Activated naive CD4-positive, alpha-beta T cell treated with anti-CD3 and anti-CD28 coated beads, Interleukin-2, amount 50 U/mL, for 72 hours (primary cell): Measurements from ENCODE around the gene SRRD. TPM values are rescaled to one million over a fixed set of nuclear protein-coding genes. Genes with fewer than 3 reads are reported as not detected.
"Not testable (repeated sequence)": the region's sequence is repeated elsewhere in the genome, so short reads cannot be mapped to it uniquely, and the experiment has no call there.

Experiments
- ATAC-seq, 2 donors: fragments of 150-1000 bp; cut with Tn5 transposase; 2 replicates each; pipeline ENCODE4 v1.10.0; 2021; ENCODE audit warnings: mild to moderate bottlenecking in 2 of 2, moderate library complexity in 2 of 2
- DNase-seq, 2 donors: peaks; one replicate each; pipeline ENCODE4 v3.0.0; 2021 to 2022; ENCODE audit warnings: low spot score in 2 of 2
- H3K27ac Mint-ChIP-seq, 2 donors: one replicate each; pipeline ENCODE4 v1.8.0; 2022; ENCODE audit warnings: mild to moderate bottlenecking in 2 of 2, mixed read lengths in 2 of 2
- H3K36me3 Mint-ChIP-seq, 2 donors: one replicate each; pipeline ENCODE4 v1.8.0; 2022; ENCODE audit warnings: mixed read lengths in 2 of 2
- H3K9me3 Mint-ChIP-seq, 2 donors: one replicate each; pipeline ENCODE4 v1.8.0; 2022; ENCODE audit warnings: mixed read lengths in 2 of 2
- total RNA-seq, 2 donors: library from RNA; stranded (reverse); gene quantifications; one replicate each; pipeline ENCODE4 v1.2.3, GENCODE V29; 2022

The SRRD gene, protein sequence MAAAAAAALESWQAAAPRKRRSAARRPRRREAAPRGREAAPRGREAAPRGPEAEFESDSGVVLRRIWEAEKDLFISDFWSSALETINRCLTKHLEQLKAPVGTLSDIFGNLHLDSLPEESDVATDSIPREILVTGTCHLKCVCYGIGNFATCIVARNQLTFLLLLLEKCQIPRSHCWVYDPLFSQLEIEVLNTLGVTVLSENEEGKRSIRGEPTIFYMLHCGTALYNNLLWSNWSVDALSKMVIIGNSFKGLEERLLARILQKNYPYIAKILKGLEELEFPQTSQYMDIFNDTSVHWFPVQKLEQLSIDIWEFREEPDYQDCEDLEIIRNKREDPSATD
- total RNA-seq: 10 to 100 TPM; 18.6 to 27.4 TPM

DNA sequence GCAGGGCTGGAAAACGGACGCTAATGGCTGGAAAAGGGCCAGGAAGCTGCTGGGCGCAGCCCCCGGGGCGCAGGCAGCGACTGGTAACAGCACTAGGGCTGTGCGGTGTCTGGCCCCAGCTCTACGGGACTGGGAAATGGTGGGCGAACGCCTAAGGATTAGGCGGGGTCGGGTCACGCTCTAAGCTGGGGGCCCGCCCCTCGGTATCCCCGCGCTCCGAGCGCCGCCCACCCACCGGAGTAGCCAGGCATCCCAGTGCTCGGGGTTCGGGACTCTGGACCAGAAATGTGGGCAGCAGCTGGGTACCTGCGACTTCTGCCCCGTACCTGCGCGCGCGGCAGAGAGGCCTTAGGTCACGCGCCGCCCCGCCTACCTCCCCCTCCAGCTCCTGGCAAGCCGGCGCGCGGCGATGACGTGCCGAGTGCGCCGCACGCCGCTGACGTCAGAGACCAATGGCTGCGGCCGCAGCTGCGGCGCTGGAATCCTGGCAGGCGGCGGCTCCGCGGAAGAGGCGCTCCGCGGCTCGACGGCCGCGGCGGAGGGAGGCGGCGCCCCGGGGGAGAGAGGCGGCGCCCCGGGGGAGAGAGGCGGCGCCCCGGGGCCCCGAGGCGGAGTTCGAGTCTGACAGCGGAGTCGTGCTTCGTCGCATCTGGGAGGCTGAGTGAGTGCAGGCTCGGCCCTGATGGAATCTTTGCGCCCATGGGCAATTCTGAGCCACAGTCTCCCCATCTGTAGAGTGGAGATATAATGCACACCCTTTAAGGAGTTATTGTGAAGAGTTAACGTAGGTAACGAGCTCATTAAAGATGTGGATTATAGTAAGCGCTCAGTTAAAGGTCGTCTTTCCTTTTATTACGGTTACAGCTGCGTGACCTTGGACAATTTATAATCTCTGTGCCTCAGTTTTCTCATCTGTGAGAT, at the start of gene SRRD, which contains the start of gene HPS4:
TSS of gene SRRD (plus strand) at position 439 of the 921 bp plus-strand sequence. CDS start at position 453, 14 bp downstream.
TSS of gene HPS4 (minus strand) at position 345 of the 921 bp plus-strand sequence. CDS start 2,021 bp downstream, outside the sequence.
- DNase-seq (peak; percentile 90 to 93), ATAC-seq (peak; percentile 85 to 87)
- H3K36me3 Mint-ChIP-seq: peaks cover 26 to 36% of the 10 kb centered on the region in 2 donors
- H3K9me3 Mint-ChIP-seq: no peaks in the 10 kb centered on the region
- peak within 1 kb of the TSS; percentile 93 to 99 for H3K27ac Mint-ChIP-seq

DNA sequence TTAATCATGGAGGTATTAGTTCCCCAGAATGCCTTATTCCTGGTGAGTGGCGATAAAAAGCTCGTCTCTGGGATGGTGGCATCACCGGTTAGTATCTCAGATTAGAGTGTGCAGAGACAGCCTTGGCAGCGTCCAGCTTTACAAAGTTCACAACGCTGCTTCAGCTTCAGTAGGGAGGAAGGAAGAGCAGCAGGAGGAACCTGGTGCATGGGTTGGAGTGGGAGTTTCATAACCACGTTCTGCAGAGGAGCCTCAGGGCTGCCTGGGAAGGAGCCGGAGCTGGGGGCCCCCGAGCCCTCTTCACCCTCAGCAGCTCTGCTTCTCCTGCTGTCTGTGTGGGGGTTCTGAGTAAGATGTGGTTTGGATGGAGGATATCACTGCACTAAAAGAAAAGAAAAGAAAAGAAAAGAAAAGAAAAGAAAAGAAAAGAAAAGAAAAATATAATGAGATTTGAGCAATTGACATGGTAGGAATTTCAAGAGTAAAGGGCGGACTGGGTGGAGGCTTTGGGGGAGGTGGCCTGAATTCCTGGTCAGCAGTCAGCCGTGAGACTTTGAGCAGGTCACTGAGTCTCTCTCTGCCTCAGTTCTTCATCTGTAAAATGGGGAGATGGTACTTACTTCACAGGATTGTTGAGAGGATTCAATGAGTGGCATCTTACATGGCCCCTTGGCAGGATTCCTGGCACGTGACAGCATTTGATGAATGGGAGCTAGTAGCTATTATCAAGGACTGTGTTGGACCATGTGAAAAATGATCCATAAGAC, 48.2 kb upstream of the SRRD start:
- H3K36me3 Mint-ChIP-seq: peaks cover 19 to 32% of the 10 kb centered on the region in 2 donors
- H3K27ac Mint-ChIP-seq: peak overlapping the region; percentile 14 to 45
- no peaks in the 10 kb centered on the region for H3K9me3 Mint-ChIP-seq
- DNase-seq (no peak), ATAC-seq (no peak)

DNA sequence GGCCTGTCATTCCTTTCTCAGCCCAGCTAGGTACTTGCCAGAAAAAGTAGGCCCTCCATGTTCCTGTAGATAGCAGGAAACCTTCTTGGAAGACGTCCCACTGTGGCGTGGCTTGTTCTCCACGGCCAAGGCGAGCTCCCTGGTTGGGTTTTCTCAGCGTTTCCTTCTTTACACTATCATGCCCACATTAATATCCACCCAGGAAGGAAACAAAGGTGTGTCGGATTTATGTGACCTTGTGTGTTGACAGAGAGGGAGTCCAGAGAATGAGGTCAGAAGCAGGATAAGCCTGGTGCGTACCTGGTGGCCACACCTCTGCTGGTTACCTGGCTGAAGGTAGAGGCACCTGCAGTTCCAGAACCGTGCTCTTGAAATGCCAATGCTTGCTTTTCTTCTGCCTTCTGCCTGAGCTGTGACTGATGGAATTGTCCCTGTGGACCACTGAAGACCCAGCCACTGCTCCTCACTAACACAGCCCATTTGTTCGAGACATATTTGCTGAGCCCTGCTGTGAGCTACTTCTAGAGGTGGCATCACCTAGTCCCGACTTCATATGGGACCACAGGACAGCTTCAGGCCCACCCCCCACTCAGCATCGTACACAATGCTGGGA, 46.7 kb upstream of the SRRD start:
- Mint-ChIP-seq H3K27ac (peak overlapping the region in 1 of 2 donors; percentile 29), H3K36me3 (peaks cover 19 to 31% of the 10 kb centered on the region in 2 donors), H3K9me3 (no peaks in the 10 kb centered on the region)
- no peak for ATAC-seq
- DNase-seq: no peak

DNA sequence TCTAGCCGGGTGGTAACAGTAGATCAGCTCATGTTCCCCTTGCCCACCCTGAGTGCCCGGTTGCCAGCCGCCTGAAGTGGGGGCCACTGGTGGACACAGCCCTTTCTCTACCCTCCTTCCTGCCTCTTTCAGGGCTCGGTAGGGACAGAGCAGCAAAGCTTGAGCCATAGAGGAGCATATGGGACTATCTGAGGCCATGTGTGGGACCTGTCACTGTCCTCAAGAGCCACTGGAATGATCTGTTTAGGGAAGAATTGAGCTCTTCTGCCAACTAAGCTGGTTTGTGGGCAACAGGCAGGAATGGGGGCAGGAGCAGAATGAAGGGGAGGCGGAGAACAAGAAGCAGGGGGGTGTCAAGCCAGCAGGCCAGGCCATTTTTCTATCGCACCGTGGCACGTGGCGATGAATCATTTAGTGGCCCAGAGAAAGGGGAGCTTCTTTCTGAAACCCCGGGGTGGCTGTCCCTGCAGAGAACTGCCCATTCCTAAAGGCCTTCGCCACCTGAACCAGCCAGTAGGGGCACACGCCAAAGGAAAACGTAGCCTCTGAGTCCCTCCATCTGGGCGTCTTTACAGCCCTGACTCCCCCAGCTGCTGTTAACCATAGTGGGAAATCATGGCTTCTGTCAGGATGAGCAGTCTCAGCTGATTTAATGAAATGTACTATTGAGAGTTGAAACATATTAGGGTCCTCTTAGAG, 45.8 kb upstream of the SRRD start:
- H3K36me3 Mint-ChIP-seq: peaks cover 19 to 30% of the 10 kb centered on the region in 2 donors
- no peaks in the 10 kb centered on the region for H3K9me3 Mint-ChIP-seq
- H3K27ac Mint-ChIP-seq: peak overlapping the region in 1 of 2 donors; percentile 56
- ATAC-seq (no peak), DNase-seq (no peak)

DNA sequence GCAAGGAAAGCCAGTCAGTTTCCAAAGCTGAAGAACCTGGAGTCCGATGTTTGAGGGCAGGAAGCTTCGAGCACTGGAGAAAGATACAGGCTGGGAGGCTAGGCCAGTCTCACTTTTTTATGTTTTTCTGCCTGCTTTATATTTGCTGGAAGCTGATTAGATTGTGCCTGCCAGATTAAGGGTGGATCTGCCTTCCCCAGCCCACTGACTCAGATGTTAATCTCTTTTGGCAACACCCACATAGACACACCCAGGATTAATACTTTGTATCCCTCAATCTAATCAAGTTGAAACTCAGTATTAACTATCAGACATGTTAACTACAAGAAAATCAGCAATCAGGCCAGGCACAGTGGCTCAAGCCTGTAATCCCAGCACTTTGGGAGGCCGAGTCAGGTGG, 44.9 kb upstream of the SRRD start:
- not testable (repeated sequence) for H3K9me3 Mint-ChIP-seq, ATAC-seq, H3K27ac Mint-ChIP-seq, DNase-seq
- peaks cover 15 to 22% of the 10 kb centered on the region in 2 donors for H3K36me3 Mint-ChIP-seq

DNA sequence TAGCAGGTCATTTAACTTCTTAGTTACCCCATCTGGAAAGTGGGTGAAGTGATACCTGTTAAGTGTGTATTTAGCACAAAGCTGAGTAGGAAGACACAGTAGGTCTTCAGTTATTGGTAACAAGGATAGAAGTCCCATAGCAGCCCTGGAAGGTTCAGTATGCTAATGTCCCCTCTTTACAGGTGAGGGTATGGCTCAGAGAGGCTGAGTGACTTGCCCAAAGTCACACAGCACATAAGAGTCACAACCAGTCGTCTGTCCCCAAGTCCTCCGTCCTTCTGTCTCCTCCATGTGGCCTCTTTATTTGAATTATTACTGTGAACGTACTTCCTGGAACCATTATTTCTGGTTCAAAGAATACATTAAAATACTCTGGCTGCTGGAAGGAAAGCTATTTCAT, 44.1 kb upstream of the SRRD start:
- H3K9me3 Mint-ChIP-seq: no peaks in the 10 kb centered on the region
- DNase-seq: no peak
- no peak for ATAC-seq
- no peak overlapping the region for H3K27ac Mint-ChIP-seq
- H3K36me3 Mint-ChIP-seq: peaks cover 8 to 20% of the 10 kb centered on the region in 2 donors

DNA sequence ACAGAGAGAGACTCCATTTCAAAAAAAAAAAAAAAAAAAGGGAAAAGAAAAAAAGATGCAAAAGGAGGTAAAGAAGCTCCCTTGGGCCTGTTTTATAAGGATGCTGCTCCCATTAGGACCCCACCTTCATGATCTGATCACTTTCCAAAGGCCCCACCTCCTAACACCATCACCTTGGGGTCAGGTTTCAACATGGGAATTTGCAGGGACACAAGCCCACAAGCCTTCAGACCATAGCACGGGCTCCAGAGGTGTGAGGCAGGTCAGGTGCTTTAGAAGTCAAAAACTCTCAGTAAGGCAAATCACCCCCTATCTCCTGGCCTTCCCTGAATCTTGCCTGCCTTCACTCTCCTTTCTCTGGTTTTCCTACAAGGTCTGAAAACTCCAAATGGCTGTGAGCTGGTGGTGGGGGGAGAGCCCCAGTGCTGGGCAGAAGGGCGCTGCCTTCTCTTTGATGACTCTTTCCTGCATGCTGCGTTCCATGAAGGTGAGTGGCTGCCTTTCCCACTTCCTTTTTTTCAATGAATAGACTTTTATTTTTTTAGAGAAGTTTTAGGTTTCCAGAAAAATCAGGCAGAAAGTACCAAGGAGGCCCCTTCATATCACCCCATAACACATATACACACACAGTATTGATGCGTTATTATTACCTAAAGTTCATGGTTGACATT, 41.5 kb upstream of the SRRD start:
- Mint-ChIP-seq H3K9me3 (no peaks in the 10 kb centered on the region), H3K27ac (peak overlapping the region in 1 of 2 donors; percentile 75), H3K36me3 (peaks cover 0 to 6% of the 10 kb centered on the region in 2 donors)
- DNase-seq: no peak
- no peak for ATAC-seq

DNA sequence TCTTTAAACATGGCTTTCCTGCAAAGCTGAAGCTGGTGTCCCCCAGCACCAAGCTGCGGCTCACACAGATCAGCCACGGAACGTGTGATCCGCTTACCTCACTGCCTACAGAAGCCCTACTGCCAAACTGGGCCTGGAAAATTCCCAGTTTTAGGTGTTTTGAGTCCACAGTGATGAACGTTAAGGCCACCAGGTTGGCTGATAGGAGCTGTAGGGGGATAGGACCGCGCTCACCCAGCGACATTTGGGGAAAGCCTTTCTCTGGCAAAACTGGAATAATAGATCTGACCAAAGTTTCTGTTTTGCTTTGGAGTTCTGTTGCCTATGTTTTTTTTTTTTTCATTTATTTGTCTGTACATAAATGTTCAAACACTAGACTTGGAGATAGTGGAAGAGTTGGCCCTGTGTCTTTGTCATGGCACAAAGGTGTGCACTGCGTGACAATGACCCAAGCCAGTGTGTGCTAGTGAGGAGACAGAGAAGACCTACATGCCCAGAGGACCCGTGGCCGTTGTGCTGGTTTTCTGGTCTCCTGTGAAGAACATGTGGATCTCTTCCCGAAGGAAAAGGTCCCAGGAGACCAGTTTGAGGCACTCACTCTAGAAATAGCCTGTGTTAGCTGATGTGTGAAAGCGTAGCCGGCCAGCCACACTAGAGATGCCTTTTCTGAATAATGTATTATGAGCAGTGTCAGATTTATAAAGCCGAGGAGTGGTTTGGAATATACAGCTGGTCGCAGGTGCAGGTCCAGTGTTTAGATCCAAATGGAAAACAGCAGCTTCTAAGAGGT, 39.6 kb upstream of the SRRD start:
- peak overlapping the region in 1 of 2 donors; percentile 85 for H3K27ac Mint-ChIP-seq
- H3K9me3 Mint-ChIP-seq: no peaks in the 10 kb centered on the region
- no peak for DNase-seq
- no peak for ATAC-seq
- H3K36me3 Mint-ChIP-seq: peaks cover 0 to 6% of the 10 kb centered on the region in 2 donors

DNA sequence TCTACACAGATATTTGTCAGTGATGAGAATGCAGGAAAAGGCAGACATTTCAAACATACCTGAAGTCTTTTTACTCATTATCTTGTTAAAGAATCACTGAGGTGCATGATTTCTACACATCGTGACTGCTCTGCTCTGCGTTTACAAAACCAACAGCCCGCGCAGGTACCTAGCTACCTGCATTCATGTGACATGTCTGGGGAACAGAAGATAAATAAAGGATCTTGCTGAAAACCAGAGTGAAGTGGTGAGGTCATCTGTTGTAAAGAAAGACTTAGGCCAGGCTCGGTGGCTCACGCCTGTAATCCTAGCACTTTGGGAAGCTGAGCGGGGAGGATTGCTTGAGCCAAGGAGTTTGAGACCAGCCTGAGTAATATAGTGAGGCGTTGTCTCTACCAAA, 38.9 kb upstream of the SRRD start:
- ATAC-seq: no peak
- no peak for DNase-seq
- H3K9me3 Mint-ChIP-seq: no peaks in the 10 kb centered on the region
- H3K36me3 Mint-ChIP-seq: peaks cover 0 to 6% of the 10 kb centered on the region in 2 donors
- peak overlapping the region in 1 of 2 donors; percentile 22 for H3K27ac Mint-ChIP-seq

DNA sequence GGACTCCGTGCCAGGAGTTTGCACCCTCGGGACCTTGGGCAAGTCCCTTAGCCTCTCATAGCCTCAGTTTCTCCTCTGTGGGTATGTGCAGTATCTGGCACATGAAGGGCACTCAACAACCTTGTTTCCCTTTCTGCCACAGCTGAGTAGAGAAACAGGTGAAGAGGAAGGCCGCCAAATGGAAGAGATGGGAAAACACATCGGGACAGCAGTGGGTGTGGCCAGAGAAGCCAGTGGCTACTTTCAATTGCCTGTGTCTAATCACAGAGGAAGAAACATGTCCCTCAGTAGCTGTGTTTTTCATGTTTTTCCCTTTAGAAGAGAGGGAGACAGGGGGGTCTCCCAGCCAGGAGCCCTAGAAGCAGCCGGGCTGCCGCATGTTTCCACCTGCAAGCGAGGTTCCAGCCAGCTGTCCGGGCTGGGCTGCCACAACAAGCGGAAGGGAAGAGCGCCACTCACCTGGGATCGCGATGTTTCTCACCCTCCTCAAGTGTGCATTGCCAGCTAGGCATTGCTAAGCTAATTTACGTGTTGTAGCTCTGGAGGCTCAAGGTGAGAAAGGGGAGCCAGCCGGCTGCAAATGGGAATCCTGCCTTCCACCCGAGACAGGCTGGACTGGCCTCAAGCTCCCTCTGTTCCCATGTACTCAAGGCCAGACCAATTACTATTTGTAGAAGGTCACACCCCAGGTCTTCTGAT, 38.0 kb upstream of the SRRD start:
- no peak for DNase-seq
- H3K9me3 Mint-ChIP-seq: no peaks in the 10 kb centered on the region
- ATAC-seq: no peak
- peaks cover 0 to 6% of the 10 kb centered on the region in 2 donors for H3K36me3 Mint-ChIP-seq
- peak overlapping the region in 1 of 2 donors; percentile 22 for H3K27ac Mint-ChIP-seq

DNA sequence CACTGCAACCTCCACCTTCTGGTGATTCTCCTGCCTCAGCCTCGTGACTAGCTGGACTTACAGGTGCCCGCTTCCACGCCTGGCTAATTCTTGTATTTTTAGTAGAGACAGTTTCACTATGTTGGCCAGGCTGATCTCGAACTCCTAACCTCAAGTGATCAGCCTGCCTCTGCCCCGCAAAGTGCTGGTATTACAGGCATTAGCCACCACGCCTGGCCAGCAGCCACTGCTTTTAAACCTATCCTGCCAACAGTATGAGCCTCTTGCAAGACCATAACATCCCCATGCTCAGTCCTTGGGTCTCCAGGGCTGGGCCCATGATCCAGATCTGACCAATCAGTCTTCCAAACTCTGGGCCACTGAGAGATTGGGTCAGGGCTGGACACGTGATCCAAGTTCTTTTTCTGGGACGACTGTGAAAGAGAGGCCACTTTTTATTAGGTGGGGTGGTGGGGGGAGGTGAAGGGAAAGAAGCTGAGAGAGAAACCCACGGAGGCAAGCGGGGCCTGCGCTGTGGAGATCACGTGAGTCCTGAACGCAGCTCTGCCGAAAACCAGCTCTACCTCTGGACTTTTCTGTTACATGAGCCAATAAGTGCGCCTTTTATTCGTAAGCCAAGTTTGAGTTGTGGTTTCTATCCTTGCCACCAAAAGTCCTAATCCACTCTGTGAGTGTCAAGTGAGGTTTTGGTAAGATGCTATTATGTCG, 36.7 kb upstream of the SRRD start:
- Mint-ChIP-seq H3K9me3 (no peaks in the 10 kb centered on the region), H3K36me3 (peaks cover 0 to 6% of the 10 kb centered on the region in 2 donors), H3K27ac (peak overlapping the region; percentile 53 to 61)
- ATAC-seq: no peak
- DNase-seq: no peak

DNA sequence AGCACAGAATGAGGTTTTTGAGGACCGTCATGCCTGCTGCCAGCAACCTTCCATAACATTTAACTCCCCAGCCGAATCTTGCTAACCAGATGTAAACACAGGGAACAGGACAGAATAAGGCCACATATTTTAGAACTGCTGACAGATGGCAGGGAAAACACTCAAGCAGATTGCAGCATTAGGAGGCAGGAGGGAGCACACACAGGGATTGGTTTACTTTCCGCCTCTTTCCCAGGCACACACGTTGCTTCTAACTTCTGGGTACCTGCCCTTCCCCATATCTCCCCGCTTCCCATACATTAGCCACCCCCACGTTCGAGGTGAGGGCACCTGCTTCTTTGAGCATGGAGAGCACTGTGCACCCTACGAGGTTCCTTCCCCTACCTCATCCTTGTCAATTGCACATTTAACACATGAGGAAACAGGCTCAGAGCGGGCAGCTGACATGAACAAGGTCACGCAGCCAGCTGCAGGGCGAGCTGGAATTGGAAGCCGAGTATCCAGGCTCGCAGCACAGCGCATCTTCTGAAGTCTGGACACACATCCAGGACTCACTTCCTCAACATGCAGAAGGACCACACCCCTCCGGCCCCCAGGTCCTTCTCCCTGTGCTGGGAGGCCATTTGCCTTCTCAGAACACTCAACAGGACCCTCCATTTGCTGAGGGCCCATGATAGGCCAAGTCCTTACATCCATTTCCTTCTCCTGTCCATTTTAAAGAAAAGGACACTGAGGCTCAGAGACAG, 35.9 kb upstream of the SRRD start:
- DNase-seq (no peak), ATAC-seq (no peak)
- H3K36me3 Mint-ChIP-seq: peaks cover 0 to 6% of the 10 kb centered on the region in 2 donors
- H3K9me3 Mint-ChIP-seq: no peaks in the 10 kb centered on the region
- peak overlapping the region; percentile 53 to 91 for H3K27ac Mint-ChIP-seq

DNA sequence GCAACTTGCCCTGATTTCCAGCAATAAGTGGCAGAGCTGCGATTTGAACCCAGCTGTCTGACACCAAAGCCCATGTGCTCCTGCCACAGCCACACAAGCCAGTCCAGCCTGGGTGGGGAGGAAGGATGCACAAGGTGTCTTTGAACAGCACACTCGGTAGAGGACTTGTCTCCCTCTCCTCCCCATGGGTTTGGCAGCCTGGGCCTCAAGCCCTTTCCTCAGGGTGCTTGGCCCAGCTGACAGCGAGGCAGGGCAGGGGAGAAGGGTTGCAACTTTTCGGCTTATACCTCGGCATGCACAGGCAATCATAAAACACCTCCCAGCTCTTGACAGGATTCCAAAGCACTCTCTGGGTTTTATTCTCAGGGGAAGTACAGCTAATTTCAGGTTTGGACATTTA, 35.3 kb upstream of the SRRD start:
- H3K36me3 Mint-ChIP-seq: peaks cover 0 to 6% of the 10 kb centered on the region in 2 donors
- H3K9me3 Mint-ChIP-seq: no peaks in the 10 kb centered on the region
- ATAC-seq (no peak), DNase-seq (no peak)
- H3K27ac Mint-ChIP-seq: peak overlapping the region; percentile 53 to 77
